ENCODE results near the gene PDE4D.
"Not testable (repeated sequence)": the region's sequence is repeated elsewhere in the genome, so short reads cannot be mapped to it uniquely, and the experiment has no call there.

PDE4D gene

GRCh38 chr5:58965677-58966414 is 927.7 kb downstream of the PDE4D start:
- no peak for DNase-seq (ENCODE audit: low spot score)

GRCh38 chr5:58963821-58964220 is 929.7 kb downstream of the PDE4D start:
- DNase-seq (ENCODE audit: low spot score): no peak

DNA sequence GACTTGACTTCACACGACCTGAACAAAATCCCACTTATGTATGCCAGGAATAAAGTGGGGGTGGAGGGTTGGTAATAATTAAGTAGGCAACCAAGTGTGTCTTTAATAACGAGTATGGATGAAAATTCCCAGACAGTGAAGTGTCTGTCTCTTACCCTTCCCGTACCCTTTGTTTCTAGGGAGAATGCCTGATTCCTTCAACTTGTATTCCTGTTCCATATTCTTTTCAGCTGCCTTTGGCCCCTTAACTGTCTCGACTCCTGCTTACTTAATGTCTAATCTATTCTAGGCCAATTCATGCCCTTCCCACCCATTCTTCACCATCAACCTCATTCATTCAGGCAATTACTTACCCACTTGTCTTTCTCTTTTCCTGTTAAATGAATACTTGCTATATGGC is 930.2 kb downstream of the PDE4D start:
- no peak for DNase-seq (ENCODE audit: low spot score)

DNA sequence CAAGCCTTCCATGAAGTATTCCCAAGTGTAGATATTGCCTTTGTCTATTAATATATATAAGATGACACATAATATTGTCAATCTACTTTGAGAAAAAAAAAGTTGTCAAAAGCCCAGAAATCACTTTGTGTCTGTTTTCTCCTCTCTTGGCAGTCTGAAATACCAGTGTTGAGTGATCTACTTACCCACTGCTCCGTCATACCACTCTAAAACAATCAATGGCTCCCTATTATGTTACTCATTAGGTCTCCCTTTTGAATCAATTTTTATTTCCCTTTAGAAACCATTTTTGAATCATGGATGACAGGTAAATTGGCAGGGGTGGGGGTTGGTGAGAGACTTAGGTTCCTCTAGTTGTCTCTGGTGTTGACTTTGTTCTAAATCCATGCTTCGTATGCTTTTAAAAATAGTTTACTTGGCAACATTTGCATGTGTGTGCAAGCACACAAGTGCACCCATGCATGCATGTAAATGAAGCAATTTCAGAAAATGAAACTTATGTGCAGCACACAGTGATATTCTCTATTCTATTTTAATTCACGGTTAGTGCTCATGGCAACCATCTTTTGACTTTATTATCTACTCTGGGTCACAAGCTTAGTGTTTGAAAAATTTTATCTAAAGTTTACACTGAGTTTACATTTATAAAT is 931.8 kb downstream of the PDE4D start:
- no peak for DNase-seq (ENCODE audit: low spot score)

GRCh38 chr5:58958701-58959100 is 934.8 kb downstream of the PDE4D start:
- no peak for DNase-seq (ENCODE audit: low spot score)

- DNase-seq (ENCODE audit: low spot score): not testable (repeated sequence)
Observed at GRCh38 chr5:58953218-58953617, 940.3 kb downstream of the PDE4D start.

GRCh38 chr5:58950224-58950623 is 943.3 kb downstream of the PDE4D start:
- DNase-seq (ENCODE audit: low spot score): no peak

DNA sequence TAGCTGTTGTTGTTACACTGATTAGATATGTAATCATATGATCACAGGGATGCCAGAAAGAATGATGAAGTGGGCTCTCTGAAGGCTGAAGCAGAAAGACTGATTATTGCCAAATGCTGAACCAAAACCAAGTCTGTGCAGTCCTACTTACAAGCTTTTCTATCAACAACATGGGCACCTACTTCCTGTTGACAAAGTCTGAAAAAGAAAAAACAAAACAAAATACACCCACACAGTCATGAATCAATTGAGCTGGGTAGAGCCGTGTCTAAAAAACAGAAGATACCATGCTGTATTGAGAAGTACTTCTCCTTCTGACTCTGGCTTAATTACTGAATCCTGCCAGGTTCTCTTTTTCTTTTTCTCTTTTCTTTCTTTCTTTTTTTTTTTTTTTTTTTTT is 947.3 kb downstream of the PDE4D start:
- no peak for DNase-seq (ENCODE audit: low spot score)

- DNase-seq (ENCODE audit: low spot score): no peak
Observed at GRCh38 chr5:58944221-58944620, 949.3 kb downstream of the PDE4D start.

DNA sequence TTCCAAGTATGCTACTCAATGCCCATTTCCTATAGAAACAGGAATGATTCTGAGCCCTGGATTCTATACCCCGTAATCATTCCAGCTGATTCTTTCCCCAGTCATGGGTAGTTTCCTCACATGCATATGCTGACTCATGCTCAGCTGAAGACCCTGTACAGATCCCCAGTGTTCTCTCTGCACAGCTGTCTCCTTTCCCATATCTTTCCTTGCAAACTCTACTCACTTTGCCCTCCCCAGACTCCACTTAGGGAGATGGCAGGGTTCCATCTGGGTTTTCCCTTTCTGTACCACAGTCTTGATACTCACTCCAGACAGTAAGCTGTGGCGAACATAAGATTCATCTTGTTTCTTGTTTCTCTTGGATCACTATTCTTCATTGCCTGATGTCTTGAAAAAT is 953.1 kb downstream of the PDE4D start:
- no peak for DNase-seq (ENCODE audit: low spot score)

DNA sequence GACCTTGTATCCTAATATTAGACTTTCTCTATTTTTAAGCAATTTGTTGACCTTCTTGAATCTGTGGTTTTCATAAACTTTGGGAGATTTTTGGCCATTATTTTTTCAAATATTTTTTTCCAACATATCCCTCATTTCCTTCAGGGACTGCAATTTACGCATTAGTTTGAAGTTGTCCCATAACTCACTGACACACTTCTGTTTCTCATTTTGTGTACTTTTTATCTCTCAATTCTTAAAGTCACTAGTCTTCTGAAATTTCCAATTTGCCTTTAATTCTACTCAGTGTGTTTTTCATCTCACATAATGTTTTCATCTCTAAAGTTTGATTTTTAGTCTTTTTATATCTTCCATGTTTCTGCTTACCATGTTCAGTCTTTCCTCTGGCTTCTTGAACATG is 953.9 kb downstream of the PDE4D start:
- DNase-seq (ENCODE audit: low spot score): no peak

GRCh38 chr5:58938563-58939424 is 954.7 kb downstream of the PDE4D start:
- no peak for DNase-seq (ENCODE audit: low spot score)

GRCh38 chr5:58937031-58937681 is 956.4 kb downstream of the PDE4D start:
- DNase-seq (ENCODE audit: low spot score): no peak

DNA sequence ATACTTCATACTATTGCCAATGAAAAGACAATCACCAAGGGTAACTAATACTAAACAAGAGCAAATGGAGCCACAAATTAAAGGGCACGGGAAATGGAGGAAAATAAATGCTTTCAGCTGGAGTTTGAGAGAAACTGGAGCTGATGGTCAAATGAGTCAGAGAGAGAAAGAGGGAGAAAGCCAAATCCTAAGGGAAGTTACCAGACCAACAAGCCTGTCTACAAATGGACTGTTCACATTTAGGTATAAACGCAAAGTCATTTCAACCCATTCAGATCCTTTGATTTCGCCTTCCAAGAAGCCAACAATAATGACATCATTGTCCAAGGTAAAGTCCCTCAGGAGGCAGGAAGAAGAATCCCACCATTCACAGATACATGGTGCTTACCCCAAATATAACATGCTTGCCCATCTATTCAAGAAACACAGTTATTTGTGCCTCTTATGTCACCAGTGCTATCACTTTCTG is 958.9 kb downstream of the PDE4D start:
- DNase-seq (ENCODE audit: low spot score): no peak

- DNase-seq (ENCODE audit: low spot score): peak; percentile 57
Observed at GRCh38 chr5:58933891-58934628, 959.5 kb downstream of the PDE4D start.

DNA sequence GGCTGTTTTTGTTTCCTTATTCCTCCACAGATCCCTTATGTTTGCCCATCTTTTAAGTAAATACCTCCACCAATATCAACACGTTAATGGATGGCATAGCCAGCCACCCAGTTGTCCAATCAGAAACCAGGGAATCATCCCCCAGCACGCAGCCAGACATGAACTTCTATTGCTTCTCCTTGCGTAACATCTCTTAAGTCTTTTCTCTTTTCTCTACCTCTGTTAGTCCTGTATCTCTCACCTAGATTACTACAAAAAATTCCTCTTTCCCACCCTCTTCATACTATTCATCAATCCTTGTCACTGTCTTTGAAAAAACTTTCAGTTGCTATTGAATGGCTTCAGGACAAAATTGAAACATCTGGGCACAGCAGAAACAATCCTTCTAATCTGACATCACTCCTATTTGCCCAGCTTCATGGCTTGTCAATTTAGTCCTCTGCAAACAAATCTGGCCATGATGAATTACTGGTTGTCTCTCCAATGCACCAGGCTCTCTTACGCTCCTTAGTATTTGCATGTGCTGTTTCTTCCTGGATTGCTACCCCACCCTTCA is 961.4 kb downstream of the PDE4D start:
- DNase-seq (ENCODE audit: low spot score): no peak

DNA sequence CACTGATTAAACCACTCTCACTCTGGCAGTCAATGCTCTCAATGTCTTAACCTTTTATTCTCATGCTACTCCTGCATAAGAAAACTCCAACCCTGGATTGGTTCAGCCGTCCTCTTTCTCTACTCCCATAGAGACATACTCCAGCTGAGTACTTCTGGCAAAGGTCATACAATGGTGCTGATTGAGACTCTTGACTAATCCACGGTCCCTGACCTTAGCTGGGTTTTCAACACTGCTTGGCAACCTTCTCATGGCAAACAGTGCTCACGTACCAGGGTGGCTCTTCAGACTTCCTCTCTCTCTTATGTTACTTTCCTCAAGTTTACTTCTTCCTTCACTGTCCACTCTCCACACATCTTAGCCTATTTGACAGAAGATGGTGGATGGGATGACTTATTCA is 963.0 kb downstream of the PDE4D start:
- DNase-seq (ENCODE audit: low spot score): no peak

- no peak for DNase-seq (ENCODE audit: low spot score)
Observed at GRCh38 chr5:58929726-58930125, 963.8 kb downstream of the PDE4D start.

- DNase-seq (ENCODE audit: low spot score): no peak
Observed at GRCh38 chr5:58927938-58928337, 965.6 kb downstream of the PDE4D start.

DNA sequence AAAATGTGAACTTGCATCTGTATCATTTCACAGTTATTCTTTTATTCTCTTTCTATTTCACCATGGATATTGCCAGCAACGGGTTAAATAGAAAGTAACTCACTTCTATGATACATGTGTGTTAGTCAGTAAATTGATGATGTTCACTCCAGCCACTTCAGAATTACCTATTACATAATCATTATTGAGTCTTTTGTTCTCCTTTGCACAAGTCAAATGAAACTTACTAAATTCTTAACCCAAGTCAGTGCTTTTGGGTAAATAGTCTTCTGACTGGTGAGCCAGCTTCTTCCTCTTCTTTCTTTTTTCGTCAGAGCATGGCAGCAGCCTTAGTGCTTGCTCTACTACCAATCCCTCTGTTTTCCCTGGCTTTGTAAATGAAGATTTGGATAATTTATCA is 966.3 kb downstream of the PDE4D start:
- DNase-seq (ENCODE audit: low spot score): no peak

DNA sequence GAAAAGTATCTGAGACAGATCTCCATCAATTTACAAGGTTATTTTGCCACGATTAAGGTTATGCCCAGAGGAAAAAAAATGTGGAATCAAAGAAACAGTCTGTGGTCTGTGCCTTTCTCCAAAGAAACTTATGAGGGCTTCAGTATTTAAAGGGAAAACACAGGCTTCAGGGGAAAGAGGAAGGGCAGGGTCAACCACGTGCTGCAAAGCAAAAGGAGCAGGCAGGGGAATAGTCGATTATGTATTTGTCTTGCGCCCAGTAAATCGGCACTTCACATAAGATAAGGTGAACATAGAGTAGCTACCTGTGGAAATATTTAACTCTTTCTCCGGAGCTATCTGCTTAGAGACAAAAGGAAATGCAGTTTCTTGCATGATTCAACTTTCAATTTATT is 967.0 kb downstream of the PDE4D start:
- no peak for DNase-seq (ENCODE audit: low spot score)

Data from CD4-positive, alpha-beta T cell treated with Interleukin-2 at 100 ng/mL for 4 hours (primary cell).